H1 (cell line): ENCODE data around the gene ADGRV1. TPM values are rescaled to one million over a fixed set of nuclear protein-coding genes. Genes with fewer than 3 reads are reported as not detected.
A peak's percentile ranks its signal among the peaks of the same experiment; 100 is the strongest.

Source experiments
- CHD7 ChIP-seq: fragments of 300-600 bp; sonication (generic); IDR thresholded peaks from 2 replicates; pipeline ENCODE4 v1.7.1; 2012; ENCODE audit warnings: low read length, moderate library complexity, mild to moderate bottlenecking, inconsistent platforms; ENCODE audit not compliant: insufficient replicate concordance
- CTCF ChIP-seq, 3 experiments: IDR thresholded peaks; 1 replicate in 2 of 3; 2 replicates in 1 of 3; pipeline versions ENCODE4 v1.5.1 to v1.6.1; 2011; ENCODE audit warnings: low read length in 3 of 3, mild to moderate bottlenecking in 3 of 3, inconsistent platforms in 2 of 3, low read depth in 1 of 3, moderate library complexity in 1 of 3; ENCODE audit not compliant: insufficient read depth in 1 of 3; ENCODE audit errors: control extremely low read depth in 1 of 3
- FOSL1 ChIP-seq: IDR thresholded peaks from 2 replicates; pipeline ENCODE4 v1.6.1; 2011; ENCODE audit warnings: mild to moderate bottlenecking, low read depth, low read length, moderate library complexity; ENCODE audit not compliant: insufficient read depth
- HDAC6 ChIP-seq: IDR thresholded peaks from one replicate; pipeline ENCODE4 v1.7.1; 2012; ENCODE audit warnings: low read depth, mild to moderate bottlenecking, inconsistent platforms, low read length, moderate library complexity
- RAD21 ChIP-seq, 2 experiments: IDR thresholded peaks in 1 of 2; conservative IDR thresholded peaks in 1 of 2; 2 replicates each; pipeline ENCODE4 v1.6.1; 2011; ENCODE audit warnings: low read depth in 2 of 2, low read length in 2 of 2, improper control_type of control experiment in 1 of 2, inconsistent platforms in 1 of 2, mild to moderate bottlenecking in 1 of 2, moderate library complexity in 1 of 2
- SP1 ChIP-seq: IDR thresholded peaks from 2 replicates; pipeline ENCODE4 v1.6.1; 2011; ENCODE audit warnings: low read depth, low read length
- YY1 ChIP-seq: IDR thresholded peaks from 2 replicates; pipeline ENCODE4 v1.6.1; 2011; ENCODE audit warnings: low read depth, mild to moderate bottlenecking, low read length
- polyA plus RNA-seq, 7 experiments: library from polyadenylated mRNA; depleted of rRNA in 3 of 7; stranded (reverse) in 5 of 7; unstranded in 2 of 7; fragments of >200 nt in 5 of 7; fragments of 200-250 nt in 2 of 7; gene quantifications; 1 replicate in 5 of 7; 2 replicates in 1 of 7; 4 replicates in 1 of 7; pipeline versions ENCODE4 v1.2.1 to v1.2.3, GENCODE V29; 2011 to 2013; ENCODE audit warnings: missing spikeins in 2 of 7, mixed read lengths in 2 of 7
- total RNA-seq: library from RNA; stranded (reverse); fragmentation: NEBNext Ultra II Directional; extraction: Animal tissue kit (Norgen Biotek cat#: 25700); gene quantifications from 2 replicates; pipeline ENCODE4 v1.2.1, GENCODE V29; 2021

The ADGRV1 gene
- total and polyA plus RNA-seq, 2 of the 8 experiments (the other 6 are each of a cell fraction or from before 2014, with no cell fraction given), result 53.1 to 62.2 TPM

- TF ChIP-seq CHD7 (peak; percentile 64), RAD21 (IDR thresholded peaks at IDR 0.05 in 1 of 2, conservative IDR thresholded peaks at IDR 0.05 in 1 of 2; ENCODE audit: low read depth in 2 of 2, low read length in 2 of 2) (peak; percentile 85 to 86), FOSL1 (no peak), CTCF (IDR thresholded peaks at IDR 0.05; ENCODE audit: control extremely low read depth in 1 of 3, insufficient read depth in 1 of 3, low read depth in 1 of 3, low read length in 3 of 3) (peak; percentile 11 to 77 (median 66)), YY1 (no peak), HDAC6 (no peak), SP1 (0 out of 2 replicates have a peak, but pooled peaks have one; percentile 33)
- TF ChIP-seq, all 59 proteins: peak for 4
Observed at GRCh38 chr5:90932052-90932699, 373.6 kb downstream of the ADGRV1 start (continued).
